ENCODE results near the gene MAST1. TPM values are rescaled to one million over a fixed set of nuclear protein-coding genes. Genes with fewer than 3 reads are reported as not detected.

Gene MAST1
- polyA plus RNA-seq, 1 donor from 2014 or later, result 1.2 TPM

DNA sequence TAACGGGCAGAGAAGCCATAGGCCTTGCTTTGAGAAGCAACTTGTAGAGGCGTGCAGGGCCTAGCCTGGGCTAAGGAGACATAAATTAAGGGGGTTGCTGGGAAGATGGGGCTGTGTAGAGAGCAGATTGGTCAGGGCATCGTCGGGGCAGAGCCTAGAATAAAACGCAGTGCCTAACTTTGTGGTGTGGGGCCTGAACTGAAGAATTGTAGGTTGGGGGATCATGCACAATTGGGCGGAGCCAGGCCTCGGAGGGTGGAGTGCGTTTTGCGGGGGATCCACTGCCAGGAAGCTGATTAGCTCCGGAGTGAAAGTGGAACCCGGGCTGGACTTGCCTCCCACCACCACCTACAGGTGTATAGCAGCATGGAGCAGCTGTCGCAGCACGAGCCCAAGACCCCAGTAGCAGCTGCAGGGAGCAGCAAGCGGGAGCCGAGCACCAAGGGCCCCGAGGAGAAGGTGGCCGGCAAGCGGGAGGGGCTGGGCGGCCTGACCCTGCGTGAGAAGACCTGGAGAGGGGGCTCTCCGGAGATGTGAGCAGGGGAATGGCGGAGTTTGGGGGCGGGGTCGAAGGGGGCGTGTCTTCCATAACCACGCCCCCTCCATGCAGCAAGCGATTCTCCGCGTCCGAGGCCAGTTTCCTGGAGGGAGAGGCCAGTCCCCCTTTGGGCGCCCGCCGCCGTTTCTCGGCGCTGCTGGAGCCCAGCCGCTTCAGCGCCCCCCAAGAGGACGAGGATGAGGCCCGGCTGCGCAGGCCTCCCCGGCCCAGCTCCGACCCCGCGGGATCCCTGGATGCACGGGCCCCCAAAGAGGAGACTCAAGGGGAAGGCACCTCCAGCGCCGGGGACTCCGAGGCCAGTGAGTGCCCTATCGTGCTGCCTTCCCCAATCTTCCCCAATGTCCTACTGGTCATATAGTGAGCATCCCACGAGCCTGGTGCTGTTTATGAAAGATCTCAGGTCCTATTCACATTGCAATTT is 29.1 kb downstream of the MAST1 start:
- Mint-ChIP-seq H3K36me3 (peaks cover 3% of the 10 kb centered on the region), H3K4me1 (peaks cover 3 to 7% (median 4%) of the 10 kb centered on the region in 3 donors), H3K4me3 (peak overlapping the region; percentile 75 to 93 (median 86)), H3K27me3 (peaks cover 9% of the 10 kb centered on the region), H3K9me3 (peaks cover 0 to 4% (median 3%) of the 10 kb centered on the region in 3 donors), H3K27ac (peak overlapping the region in 1 of 3 donors; percentile 61)

DNA sequence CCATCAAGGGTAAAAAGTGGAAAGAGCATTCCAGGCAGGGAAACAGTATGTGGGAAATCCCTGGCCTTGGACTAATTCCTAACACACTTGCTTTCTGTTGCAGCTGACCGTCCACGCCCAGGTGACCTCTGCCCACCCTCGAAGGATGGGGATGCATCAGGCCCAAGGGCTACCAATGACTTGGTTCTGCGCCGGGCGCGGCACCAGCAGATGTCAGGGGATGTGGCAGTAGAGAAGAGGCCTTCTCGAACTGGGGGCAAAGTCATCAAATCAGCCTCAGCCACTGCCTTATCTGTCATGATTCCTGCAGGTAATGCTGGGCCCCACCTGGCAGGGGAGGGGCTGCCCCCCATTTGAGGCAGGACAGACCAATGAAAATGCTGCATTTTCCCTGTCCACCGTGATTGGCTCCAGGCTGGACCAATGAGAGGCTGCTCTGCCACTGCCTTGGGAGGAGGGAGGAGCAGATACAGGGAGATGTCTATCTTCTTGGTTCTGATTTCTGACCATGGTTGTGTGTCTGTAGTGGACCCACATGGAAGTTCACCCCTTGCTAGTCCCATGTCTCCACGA is 30.3 kb downstream of the MAST1 start:
- Mint-ChIP-seq H3K4me1 (peaks cover 4 to 7% (median 6%) of the 10 kb centered on the region in 3 donors), H3K9me3 (peaks cover 3 to 4% (median 4%) of the 10 kb centered on the region in 3 donors), H3K4me3 (peak overlapping the region in 1 of 4 donors; percentile 14), H3K36me3 (peaks cover 3% of the 10 kb centered on the region), H3K27ac (no peak overlapping the region), H3K27me3 (peaks cover 9% of the 10 kb centered on the region)

DNA sequence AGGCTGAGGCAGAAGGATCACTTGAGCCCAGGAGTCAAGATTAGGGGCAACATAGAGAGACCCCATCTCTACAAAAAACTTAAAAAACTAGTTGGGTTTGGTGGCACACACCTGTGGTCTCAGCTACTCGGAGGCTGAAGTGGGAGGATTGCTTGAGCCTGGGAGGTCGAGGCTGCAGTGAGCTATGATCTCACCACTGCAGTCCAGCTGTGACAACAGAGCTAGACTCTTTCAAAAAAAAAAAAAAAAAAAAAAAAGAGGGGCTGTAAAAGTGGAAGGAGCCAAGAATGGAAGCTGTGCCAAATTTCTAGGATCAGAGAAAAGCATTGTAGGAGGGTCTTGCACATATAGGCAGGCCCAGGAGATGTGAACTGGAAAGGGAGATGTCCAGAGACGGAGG is 33.4 kb downstream of the MAST1 start:
- peaks cover 6% of the 10 kb centered on the region for H3K36me3 Mint-ChIP-seq
- peak overlapping the region in 2 of 3 donors; percentile 39 to 64 for H3K27ac Mint-ChIP-seq
- H3K9me3 Mint-ChIP-seq, result peaks cover 3 to 4% (median 4%) of the 10 kb centered on the region in 3 donors
- peak overlapping the region in 1 of 4 donors; percentile 37 for H3K4me3 Mint-ChIP-seq
- peaks cover 3% of the 10 kb centered on the region for H3K27me3 Mint-ChIP-seq
- peaks cover 4 to 8% (median 6%) of the 10 kb centered on the region in 3 donors for H3K4me1 Mint-ChIP-seq

DNA sequence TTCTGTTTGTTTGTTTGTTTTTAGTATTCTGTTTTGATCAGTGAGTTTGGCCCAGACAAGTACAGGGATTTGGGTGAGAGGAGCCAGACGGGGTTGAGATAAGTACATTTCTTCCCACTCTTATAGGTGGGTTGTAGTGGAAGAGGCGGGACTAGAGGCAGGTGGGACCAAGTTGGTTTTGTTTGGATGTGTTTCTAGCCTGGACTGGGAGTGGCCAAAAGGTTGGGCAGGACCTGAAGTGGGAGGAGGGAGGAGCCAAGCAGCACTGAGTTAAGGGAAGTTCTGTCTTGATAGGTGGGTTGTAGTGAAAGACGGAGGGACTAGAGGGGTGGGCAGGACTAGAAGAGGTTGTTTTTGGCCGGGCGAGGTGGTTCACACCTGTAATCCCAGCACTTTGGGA is 33.9 kb downstream of the MAST1 start:
- Mint-ChIP-seq H3K27ac (peak overlapping the region in 1 of 3 donors; percentile 64), H3K4me1 (peaks cover under 1 to 5% (median 4%) of the 10 kb centered on the region in 3 donors), H3K27me3 (no peaks in the 10 kb centered on the region), H3K36me3 (peaks cover 6% of the 10 kb centered on the region), H3K9me3 (peaks cover 3 to 4% (median 4%) of the 10 kb centered on the region in 3 donors), H3K4me3 (peak overlapping the region in 1 of 4 donors; percentile 37)

DNA sequence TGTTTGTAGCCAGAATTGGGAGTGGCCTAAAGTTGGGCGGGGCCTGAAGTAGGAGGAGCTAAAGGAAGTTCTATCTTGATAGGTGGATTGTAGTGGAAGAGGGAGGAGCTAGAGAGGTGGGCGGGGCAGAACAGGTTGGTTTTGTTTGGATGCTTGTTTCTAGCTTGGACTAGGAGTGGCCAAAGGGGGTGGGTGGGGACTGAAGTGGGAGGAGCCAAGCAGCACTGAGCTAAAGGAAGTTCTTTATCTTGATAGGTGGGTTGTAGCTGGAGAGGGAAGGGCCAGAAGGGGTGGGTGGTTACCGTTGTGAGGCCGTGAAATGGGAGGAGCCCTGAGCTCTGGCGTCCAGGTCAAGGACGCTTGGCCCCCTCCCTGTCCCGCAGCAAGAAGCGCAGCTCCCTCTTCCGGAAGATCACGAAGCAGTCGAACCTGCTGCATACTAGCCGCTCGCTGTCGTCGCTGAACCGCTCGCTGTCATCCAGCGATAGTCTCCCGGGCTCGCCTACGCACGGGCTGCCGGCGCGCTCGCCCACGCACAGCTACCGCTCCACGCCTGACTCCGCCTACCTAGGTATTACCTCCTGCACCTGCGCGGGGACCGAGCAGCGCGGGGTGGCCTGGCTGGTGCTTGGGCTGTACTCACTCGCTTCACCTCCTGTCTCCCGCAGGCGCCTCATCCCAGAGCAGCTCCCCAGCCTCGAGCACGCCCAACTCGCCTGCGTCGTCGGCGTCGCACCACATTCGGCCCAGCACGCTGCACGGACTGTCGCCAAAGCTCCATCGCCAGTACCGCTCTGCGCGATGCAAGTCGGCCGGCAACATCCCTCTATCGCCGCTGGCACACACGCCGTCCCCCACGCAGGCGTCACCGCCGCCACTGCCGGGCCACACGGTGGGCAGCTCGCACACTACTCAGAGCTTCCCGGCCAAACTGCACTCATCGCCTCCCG is 34.9 kb downstream of the MAST1 start:
- H3K4me3 Mint-ChIP-seq, result peak overlapping the region in 3 of 4 donors; percentile 8 to 73 (median 30)
- peaks cover 9% of the 10 kb centered on the region for H3K36me3 Mint-ChIP-seq
- H3K27me3 Mint-ChIP-seq, result no peaks in the 10 kb centered on the region
- peak overlapping the region in 1 of 3 donors; percentile 64 for H3K27ac Mint-ChIP-seq
- peaks cover 0 to 5% (median 3%) of the 10 kb centered on the region in 3 donors for H3K4me1 Mint-ChIP-seq
- H3K9me3 Mint-ChIP-seq, result peaks cover 3 to 4% (median 4%) of the 10 kb centered on the region in 3 donors

DNA sequence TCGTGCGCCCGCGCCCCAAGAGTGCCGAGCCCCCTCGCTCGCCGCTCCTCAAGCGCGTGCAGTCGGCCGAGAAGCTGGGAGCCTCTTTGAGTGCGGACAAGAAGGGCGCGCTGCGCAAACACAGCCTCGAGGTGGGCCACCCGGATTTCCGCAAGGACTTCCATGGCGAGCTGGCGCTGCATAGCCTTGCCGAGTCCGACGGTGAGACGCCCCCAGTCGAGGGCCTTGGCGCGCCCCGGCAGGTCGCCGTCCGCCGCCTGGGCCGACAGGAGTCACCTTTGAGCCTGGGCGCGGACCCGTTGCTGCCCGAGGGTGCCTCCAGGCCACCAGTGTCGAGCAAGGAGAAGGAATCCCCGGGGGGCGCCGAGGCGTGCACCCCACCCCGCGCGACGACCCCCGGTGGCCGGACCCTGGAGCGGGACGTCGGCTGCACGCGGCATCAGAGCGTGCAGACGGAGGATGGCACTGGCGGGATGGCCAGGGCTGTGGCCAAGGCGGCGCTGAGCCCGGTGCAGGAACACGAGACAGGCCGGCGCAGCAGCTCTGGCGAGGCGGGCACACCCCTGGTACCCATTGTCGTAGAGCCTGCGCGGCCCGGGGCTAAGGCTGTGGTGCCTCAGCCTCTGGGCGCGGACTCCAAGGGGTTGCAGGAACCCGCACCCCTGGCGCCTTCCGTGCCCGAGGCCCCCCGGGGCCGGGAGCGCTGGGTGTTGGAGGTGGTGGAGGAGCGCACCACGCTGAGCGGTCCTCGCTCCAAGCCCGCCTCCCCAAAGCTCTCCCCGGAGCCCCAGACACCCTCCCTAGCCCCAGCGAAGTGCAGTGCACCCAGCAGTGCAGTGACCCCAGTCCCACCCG is 35.8 kb downstream of the MAST1 start:
- Mint-ChIP-seq H3K36me3 (peaks cover 9% of the 10 kb centered on the region), H3K27me3 (no peaks in the 10 kb centered on the region), H3K4me3 (no peak overlapping the region), H3K4me1 (peaks cover 0 to 5% (median 3%) of the 10 kb centered on the region in 3 donors), H3K27ac (no peak overlapping the region), H3K9me3 (peaks cover 3 to 4% (median 4%) of the 10 kb centered on the region in 3 donors)

DNA sequence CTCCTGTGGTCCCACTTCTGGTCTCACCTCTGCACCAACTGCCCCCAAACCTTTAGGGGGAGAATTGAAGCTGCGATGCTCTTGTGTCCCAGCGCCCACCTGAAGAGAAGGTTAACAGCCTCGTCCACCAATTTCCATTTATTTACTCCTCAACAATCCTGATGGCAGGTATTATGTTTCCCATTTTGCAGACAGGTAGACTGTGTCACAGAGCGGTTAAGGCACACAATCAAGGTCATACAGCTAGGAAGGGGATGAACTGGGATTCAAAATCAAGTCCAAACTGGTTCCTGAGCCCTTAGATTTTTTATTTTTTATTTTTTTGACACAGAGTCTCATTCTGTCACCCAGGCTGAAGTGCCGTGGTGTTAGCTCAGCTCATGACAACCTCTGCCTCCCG is 36.8 kb downstream of the MAST1 start:
- H3K4me1 Mint-ChIP-seq, result peaks cover 0 to 9% (median 4%) of the 10 kb centered on the region in 3 donors
- peak overlapping the region in 1 of 3 donors; percentile 60 for H3K27ac Mint-ChIP-seq
- no peaks in the 10 kb centered on the region for H3K27me3 Mint-ChIP-seq
- peaks cover 3 to 4% (median 4%) of the 10 kb centered on the region in 3 donors for H3K9me3 Mint-ChIP-seq
- peaks cover 8% of the 10 kb centered on the region for H3K36me3 Mint-ChIP-seq
- H3K4me3 Mint-ChIP-seq, result no peak overlapping the region

DNA sequence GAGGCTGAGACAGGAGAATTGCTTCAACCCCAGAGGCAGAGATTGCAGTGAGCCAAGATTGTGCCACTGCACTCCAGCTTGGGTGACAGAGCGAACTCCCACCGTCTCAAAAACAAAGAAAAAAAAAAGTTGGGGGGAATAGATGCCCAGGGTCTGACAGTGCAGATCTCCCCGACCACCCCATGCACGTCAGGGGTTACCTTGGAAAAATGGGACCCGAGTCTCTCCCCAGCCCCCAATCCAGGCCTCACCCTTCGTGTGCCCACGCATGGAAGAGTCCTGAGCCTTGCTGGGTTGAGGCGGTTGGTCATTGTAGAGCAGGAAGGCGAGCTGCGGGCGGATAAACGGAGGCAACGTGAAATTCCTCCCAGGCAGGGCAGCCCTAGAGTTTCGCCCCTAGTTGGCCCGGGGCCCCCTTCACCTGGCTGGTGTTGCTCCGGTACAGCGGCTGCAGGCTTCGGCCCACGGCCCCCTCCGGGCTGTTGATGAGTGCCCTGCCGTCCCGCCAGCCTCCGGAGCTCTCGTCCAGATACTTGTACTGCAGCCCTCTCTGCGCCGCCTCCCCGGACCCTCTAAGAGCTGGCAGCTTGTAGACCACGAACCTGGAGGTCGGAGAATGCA is 42.3 kb downstream of the MAST1 start:
- peak overlapping the region; percentile 89 to 96 (median 92) for H3K4me3 Mint-ChIP-seq
- no peaks in the 10 kb centered on the region for H3K27me3 Mint-ChIP-seq
- H3K4me1 Mint-ChIP-seq, result peaks cover 10 to 11% (median 11%) of the 10 kb centered on the region in 3 donors
- H3K36me3 Mint-ChIP-seq, result peaks cover 3% of the 10 kb centered on the region
- peaks cover 0 to 9% (median 0%) of the 10 kb centered on the region in 3 donors for H3K9me3 Mint-ChIP-seq
- peak overlapping the region; percentile 98 to 100 (median 99) for H3K27ac Mint-ChIP-seq

DNA sequence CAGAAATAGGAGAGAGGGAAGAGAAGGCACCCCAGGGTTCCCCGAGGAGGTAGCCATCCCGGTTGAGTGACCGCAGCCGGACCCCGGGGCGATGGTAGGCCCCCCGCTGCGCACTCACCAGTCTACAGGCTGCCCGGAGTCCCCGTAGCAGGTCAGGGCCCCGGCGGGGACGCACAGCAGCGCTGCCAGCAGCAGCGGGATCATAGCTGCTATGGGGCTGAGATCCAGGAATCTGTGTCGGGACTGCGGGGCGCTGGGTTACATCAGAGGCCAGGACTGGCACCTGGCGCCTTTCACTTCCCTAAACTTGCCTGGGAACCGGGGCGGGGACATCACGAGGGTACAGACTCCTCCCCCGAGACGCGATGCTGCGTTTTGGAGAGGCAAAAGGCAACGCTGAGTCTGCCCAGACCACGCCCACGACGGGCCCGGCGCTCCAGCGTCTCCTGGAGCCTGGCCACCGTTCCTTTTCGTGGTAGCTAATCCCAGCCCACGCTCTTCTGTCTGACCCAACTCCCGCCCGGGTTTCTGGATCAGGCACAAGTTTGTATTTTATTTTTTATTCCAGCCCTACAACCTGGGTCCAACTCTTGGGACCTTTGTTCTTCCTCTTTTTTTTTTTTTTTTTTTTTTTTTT is 43.0 kb downstream of the MAST1 start, which contains the start of gene DNASE2:
Gene DNASE2, minus strand, starts transcription at position 278 of the 637 bp plus-strand sequence. Its CDS starts 74 bp downstream, at position 204.
- Mint-ChIP-seq H3K27me3 (no peaks in the 10 kb centered on the region), H3K4me1 (peaks cover 10 to 11% (median 11%) of the 10 kb centered on the region in 3 donors), H3K9me3 (peaks cover 0 to 9% (median 0%) of the 10 kb centered on the region in 3 donors), H3K36me3 (peaks cover 3% of the 10 kb centered on the region), H3K27ac (peak within 1 kb of the TSS; percentile 98 to 100 (median 99)), H3K4me3 (peak within 1 kb of the TSS; percentile 89 to 96 (median 92))

DNA sequence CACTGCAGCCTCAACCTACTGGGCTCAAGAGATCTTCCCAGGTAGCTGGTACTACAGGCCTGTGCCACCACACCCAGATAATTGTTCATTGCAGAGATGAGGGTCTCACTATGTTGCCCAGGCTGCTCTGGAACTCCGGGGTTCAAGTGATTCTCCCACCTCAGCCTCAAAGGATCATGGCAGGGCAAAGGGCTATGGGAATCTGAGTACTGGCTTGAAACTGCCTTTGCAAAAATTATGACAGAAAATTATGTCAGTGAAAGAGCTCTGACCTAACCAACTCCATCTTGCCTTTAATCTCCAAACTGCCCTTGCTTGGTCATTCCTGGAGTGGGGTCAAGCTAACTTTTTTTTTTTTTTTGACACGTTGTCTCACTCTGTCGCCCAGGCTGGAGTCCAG is 44.3 kb downstream of the MAST1 start:
- Mint-ChIP-seq H3K4me3 (peak overlapping the region in 3 of 4 donors; percentile 23 to 92 (median 44)), H3K4me1 (peaks cover 10 to 15% (median 11%) of the 10 kb centered on the region in 3 donors), H3K9me3 (peaks cover 0 to 9% (median 0%) of the 10 kb centered on the region in 3 donors), H3K36me3 (peaks cover 3% of the 10 kb centered on the region), H3K27ac (peak overlapping the region in 1 of 3 donors; percentile 98), H3K27me3 (no peaks in the 10 kb centered on the region)

DNA sequence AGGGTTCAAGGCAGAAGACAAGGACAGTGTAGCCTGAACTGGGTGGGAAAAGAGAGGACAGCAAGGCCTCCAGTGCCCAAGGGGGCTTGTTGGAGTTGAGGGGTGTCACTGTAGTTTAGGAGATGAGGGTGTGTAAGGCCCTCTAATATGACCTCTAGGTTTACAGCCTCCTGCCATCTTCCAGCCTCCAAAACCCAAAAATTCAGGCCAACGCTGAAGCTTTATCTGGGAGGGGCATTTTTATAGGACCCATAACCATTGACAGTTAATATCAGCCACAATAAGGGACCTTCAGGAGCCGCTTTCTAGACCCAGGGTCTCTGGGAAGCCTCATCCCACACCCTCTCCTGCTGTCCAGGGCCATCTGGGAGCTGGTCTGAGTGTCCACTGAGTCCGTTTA is 45.9 kb downstream of the MAST1 start:
- H3K36me3 Mint-ChIP-seq, result no peaks in the 10 kb centered on the region
- H3K4me3 Mint-ChIP-seq, result peak overlapping the region in 3 of 4 donors; percentile 16 to 92 (median 49)
- peaks cover 0 to 9% (median 0%) of the 10 kb centered on the region in 3 donors for H3K9me3 Mint-ChIP-seq
- peaks cover 10 to 19% (median 13%) of the 10 kb centered on the region in 3 donors for H3K4me1 Mint-ChIP-seq
- peak overlapping the region in 1 of 3 donors; percentile 98 for H3K27ac Mint-ChIP-seq
- no peaks in the 10 kb centered on the region for H3K27me3 Mint-ChIP-seq

DNA sequence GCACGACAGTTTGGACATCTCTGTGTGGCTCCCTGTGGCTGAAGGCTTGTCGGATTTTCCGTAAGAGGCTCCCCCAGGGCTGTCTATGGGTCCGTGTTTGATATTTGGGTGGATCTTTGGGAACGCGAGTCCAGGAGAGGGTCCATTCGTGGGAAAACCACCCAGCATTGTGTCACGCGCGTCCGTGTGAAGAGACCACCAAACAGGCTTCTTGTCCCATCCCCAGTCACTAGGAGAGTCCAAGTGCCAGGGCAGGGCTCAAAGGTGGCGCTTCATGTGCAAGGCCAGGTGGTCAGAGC is 46.3 kb downstream of the MAST1 start:
- no peaks in the 10 kb centered on the region for H3K36me3 Mint-ChIP-seq
- H3K9me3 Mint-ChIP-seq, result peaks cover 0 to 9% (median 0%) of the 10 kb centered on the region in 3 donors

More for the DNA sequence above, 46.3 kb downstream of the MAST1 start:
- Mint-ChIP-seq H3K4me3 (peak overlapping the region; percentile 16 to 96 (median 88)), H3K27ac (peak overlapping the region in 1 of 3 donors; percentile 98), H3K27me3 (no peaks in the 10 kb centered on the region), H3K4me1 (peaks cover 10 to 19% (median 11%) of the 10 kb centered on the region in 3 donors)
